D721Med (cell line): ENCODE results near the gene MYCBP2.

Experiments
- DNase-seq: peaks from one replicate; pipeline ENCODE4 v3.0.0; 2011; ENCODE audit warnings: low spot score; ENCODE audit not compliant: insufficient read length
- FAIRE-seq: peaks from 2 replicates; lab custom pipeline; 2011; peaks lifted over from hg19 to GRCh38; lab: Jason Lieb, UNC
- TF ChIP-seq, protein P1 (sequence below): IDR thresholded peaks from 2 replicates; pipeline ENCODE4 v1.5.1; 2012; ENCODE audit warnings: mild to moderate bottlenecking, control low read depth; ENCODE audit not compliant: insufficient read depth; ENCODE audit errors: missing control alignments

MYCBP2 gene

GRCh38 chr13:77031656-77032243 lies 295.1 kb downstream of the MYCBP2 start:
- DNase-seq (no peak), FAIRE-seq (no peak)
- TF ChIP-seq, protein P1, sequence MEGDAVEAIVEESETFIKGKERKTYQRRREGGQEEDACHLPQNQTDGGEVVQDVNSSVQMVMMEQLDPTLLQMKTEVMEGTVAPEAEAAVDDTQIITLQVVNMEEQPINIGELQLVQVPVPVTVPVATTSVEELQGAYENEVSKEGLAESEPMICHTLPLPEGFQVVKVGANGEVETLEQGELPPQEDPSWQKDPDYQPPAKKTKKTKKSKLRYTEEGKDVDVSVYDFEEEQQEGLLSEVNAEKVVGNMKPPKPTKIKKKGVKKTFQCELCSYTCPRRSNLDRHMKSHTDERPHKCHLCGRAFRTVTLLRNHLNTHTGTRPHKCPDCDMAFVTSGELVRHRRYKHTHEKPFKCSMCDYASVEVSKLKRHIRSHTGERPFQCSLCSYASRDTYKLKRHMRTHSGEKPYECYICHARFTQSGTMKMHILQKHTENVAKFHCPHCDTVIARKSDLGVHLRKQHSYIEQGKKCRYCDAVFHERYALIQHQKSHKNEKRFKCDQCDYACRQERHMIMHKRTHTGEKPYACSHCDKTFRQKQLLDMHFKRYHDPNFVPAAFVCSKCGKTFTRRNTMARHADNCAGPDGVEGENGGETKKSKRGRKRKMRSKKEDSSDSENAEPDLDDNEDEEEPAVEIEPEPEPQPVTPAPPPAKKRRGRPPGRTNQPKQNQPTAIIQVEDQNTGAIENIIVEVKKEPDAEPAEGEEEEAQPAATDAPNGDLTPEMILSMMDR = no peak

GRCh38 chr13:77029436-77029835 lies 297.5 kb downstream of the MYCBP2 start:
- TF ChIP-seq, protein P1 = no peak
- DNase-seq = no peak
- FAIRE-seq = no peak

DNA sequence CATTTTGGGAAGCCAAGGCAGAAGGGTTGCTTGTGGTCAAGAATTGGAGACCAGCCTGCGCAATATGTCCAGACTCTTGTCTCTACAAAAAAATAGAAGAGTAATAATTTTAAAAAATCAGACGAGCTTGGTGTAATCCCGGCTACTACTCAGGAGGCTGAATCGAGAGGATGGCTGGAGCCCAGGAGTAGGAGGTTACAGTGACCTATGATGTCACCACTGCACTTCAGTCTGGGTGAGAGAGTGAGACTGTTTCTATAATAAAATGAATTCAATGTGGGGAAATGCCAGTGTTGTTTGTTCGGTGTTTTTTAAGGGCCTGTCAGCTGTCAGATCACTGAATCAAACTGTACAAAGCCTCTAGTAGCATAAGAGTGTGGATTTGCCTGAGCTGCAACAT lies 298.7 kb downstream of the MYCBP2 start:
- no peak for DNase-seq
- TF ChIP-seq, protein P1 = no peak
- FAIRE-seq = no peak

- no peak for FAIRE-seq
- TF ChIP-seq, protein P1 = no peak
These were observed 299.9 kb downstream of the MYCBP2 start, which contains the start of gene FBXL3 for GRCh38 chr13:77026861-77027621. TSS of gene FBXL3 (minus strand) at chr13:77027159. CDS start at chr13:77021860, 5,299 bp downstream.

DNA sequence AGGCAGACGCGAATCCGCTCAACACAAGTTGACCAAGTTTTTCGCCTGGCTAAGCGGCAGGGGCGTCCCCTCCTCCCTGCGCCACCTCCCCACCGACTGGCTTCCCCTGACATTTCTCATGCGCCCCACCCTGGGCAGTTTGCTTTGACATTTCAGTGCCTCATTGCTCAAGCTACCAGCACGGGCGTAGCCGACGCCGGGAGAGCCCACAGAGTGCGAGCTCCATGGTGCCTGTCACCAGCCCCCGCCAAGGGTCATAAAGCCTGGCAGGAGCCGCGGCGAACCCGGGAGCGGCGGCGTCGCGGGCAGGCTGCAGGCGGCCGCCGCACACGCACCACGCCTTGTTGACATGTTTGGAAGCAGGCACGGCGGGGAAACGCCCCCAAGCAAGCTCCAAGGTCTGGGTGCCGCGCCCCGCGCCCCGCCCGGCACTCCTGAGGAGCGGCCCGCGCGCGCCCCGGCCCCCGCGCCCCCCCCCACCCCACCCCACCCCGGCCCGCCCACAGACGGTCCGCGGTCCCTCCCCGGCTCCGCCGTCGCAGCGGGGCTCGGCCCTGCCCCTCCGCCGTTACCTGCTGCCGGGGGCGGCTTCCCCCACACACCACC lies 300.5 kb downstream of the MYCBP2 start:
- DNase-seq (no peak), FAIRE-seq (no peak)
- TF ChIP-seq, protein P1 = no peak

More at GRCh38 chr13:77026861-77027621, 299.9 kb downstream of the MYCBP2 start, which contains the start of gene FBXL3:
- DNase-seq = peak; percentile 53

DNA sequence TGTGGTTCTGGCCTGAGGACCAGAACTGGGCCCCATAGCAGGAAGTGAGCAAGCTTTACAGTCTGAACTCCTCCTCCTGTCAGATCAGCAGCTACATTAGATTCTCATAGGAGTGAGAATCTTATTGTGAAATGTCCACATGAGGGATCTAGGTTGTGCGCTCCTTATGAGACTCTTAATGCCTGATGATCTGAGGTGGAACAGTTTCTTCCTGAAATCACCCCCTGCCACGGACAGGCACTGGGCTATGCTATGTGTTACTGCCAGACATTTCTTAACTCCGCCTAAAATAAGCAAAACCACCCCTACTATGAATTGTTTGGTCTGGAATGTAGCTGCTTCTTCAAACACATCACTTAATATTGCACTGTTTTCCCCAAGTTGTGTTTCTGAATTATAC lies 304.6 kb downstream of the MYCBP2 start:
- FAIRE-seq = no peak
- no peak for DNase-seq
- TF ChIP-seq, protein P1 = no peak
